Left renal cortex interstitium (tissue), 4 donors: ENCODE measurements around the gene SLC2A13. TPM values are rescaled to one million over a fixed set of nuclear protein-coding genes. Genes with fewer than 3 reads are reported as not detected.
"Not testable (repeated sequence)": the region's sequence is repeated elsewhere in the genome, so short reads cannot be mapped to it uniquely, and the experiment has no call there.

Experiments used
- DNase-seq, 4 donors: peaks; one replicate each; pipeline ENCODE4 v3.0.0-alpha.2; 2013; ENCODE audit warnings: low read depth in 4 of 4, low spot score in 2 of 4, missing footprints in 1 of 4
- polyA plus RNA-seq, 4 donors: library from polyadenylated mRNA; unstranded; fragments of 120-200 nt; gene quantifications; one replicate each; pipeline ENCODE4 v1.2.1, GENCODE V29; 2013; ENCODE audit not compliant: insufficient read length in 4 of 4

SLC2A13 gene
- polyA plus RNA-seq, 4 donors, result 11.8 to 16.3 (median 14.5) TPM

DNA sequence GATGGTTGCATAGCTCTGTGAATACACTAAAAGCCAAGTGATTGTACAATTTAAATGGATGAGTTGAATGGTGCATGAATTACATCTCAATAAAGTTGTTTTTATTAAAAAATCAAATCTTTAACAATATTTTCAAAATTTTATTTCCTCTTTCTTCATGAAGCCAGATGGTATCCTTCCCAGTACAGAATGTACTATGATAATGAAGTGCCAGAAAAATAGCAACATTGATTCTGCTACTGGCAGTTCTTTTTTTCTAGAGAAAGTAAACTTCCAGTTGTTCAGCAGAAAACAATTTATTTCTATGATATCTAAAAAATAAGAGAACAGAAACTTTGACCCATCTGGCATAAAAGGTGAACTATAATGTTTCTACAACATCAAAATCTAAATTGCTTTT is 61.5 kb downstream of the SLC2A13 start:
- no peak for DNase-seq

DNA sequence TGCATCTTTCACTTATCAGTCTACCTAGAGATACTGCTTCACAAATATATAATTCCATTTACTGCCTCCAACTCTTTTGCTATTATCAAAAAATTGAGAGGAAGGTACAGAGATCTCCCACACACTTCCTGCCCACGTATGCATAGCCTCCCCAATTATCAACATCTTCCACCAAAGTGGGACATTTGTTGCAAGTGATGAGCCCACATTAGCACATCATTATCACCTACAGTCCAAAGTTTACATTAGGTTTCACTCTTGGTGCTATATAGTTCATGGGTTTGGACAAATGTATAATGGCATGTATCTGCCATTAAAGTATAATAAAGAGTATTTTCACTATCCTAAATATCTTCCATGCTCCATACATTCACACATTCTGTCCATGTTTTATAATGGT is 66.3 kb downstream of the SLC2A13 start:
- DNase-seq, result no peak

DNA sequence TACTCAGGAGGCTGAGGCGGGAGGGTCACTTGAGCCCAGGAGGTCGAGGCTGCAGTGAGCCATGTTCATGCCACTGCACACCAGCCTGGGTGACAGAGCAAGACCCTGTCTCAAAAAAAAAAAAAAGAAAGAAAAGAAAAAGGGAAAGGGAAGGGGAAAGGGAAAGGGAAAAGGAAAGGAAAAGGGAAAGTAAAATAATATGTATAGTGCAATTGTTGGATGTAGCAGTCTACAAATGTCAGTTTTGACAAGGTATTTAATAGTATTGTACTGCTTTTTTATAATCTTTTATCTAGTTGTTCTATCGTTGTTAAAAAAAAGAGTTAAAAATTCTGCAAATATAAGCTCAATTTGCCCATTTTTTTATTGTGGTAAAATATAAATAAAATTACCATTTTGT is 67.3 kb downstream of the SLC2A13 start:
- DNase-seq, result no peak

DNA sequence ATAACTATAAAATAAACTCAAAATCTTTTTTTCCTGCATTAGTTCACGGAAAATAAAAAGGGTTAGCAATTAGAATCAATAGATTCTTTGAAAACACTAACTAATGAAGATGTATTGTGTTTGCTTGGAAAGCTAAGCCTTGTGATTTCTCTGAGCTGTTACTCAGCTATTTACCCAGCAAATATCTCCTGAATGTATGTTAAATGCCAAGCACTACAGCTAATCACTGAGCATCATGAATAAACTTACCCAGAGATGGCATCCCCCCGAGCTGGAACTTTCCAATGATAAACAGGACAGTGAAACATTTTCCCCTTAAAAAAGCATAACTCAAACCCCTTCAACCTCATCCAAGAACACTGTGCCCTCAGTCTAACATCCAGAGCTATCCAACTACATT is 71.2 kb downstream of the SLC2A13 start:
- DNase-seq, result no peak

DNA sequence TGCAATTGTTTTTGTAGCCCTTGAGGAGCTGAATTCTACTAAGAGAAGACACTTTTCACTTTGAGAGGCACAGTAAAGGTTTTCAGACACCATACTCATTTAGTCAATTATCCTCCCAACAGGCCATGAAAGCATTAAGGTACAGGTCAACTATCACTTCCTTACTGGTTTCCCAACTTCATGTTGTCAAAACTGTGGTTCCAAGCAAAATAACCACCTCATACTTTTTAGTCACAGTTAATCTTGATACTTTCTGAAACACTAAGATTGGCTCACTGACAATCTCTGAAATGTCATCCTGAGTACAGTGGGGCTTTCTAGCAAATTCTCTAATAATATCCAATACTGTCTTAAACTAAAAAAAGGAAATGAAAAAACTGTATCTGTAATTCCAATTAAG is 71.7 kb downstream of the SLC2A13 start:
- no peak for DNase-seq

DNA sequence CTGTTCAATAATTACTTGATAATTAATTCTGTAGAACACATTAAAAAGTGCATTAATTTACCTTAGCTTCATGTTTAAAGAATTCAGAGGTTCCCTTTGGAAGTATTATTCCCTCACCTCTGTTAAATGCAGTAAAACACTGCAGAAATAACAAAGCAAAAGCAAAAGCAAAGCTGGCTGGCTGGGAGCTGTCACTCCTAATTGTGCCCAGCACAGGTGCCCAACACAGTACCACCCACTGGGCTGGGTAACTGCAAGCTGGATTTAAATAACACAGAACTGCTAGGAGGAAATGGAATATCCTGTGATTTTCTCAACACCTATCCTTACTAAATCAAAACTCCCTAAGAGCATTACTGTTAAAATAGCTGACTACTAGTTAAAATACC is 72.6 kb downstream of the SLC2A13 start:
- no peak for DNase-seq

DNA sequence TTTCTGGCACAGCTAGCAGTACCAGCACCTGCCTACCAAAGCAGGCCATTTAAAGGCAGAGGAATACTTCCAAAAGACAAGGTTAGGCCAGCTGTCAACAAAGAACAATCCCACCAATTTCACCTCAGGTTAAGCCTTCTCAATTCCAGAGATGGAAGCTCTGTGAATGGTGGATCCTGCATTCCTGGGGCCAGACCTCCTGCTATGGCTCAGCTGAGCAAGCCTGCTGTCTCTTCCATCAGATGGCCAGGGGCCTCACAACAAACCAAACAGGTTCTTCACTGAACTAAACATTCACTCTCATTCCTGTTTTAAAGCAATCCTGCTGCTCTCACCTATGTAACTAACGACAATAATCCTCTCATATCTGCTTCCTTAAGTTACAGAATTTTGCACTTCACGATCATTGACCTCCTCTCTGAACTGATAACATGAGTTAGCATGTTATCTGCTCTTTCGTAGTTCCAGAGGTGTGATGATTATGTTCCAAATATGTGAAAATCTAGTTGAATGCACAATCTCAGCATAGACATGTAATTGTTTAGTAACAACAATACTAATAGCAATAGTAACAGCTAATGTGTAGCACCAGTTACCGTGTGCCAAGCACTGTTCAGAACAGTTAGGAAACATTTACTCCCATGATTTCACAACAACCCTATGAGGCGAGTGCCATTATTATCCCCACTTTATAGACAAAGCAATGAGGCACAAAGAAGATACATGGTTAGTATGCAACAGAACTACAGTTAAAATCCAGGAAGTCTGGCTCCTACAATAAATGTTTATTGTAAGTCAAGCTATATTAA is 73.2 kb downstream of the SLC2A13 start:
- no peak for DNase-seq

DNA sequence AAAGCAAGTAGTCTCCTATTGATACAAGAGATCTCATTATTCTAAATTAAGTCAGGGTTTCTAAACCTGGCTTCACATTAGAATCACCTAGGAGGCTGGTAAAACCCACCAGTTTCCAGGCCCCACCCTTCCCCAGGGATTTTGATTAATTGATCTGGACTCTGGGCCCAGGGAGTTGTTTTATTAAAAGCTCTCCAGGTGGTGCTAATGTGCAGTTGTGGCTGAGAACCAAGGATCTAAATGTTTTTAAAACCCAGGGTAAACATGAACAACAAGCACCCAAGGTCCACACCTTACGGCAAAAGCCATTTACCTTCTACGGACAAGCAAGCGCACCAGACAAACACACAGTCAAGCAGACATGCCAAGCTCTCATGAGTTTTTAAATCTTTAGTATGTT is 73.9 kb downstream of the SLC2A13 start:
- DNase-seq, result no peak

DNA sequence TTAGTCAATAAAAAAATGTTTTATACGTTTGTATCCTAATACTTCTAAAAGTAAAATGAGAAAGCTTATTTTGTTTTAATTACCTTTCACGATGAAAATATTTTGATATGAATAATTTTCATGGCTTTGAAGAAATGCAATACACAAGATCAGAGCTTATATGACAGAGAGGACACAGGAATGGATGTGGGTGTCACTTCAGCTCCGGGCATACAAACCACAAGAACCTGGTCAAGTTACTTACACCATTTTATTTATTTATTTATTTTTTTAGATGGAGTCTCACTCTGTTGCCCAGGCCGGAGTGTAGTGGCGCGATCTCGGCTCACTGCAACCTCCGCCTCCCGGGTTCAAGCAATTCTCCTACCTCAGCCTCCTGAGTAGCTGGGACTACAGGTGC is 74.9 kb downstream of the SLC2A13 start:
- not testable (repeated sequence) for DNase-seq

DNA sequence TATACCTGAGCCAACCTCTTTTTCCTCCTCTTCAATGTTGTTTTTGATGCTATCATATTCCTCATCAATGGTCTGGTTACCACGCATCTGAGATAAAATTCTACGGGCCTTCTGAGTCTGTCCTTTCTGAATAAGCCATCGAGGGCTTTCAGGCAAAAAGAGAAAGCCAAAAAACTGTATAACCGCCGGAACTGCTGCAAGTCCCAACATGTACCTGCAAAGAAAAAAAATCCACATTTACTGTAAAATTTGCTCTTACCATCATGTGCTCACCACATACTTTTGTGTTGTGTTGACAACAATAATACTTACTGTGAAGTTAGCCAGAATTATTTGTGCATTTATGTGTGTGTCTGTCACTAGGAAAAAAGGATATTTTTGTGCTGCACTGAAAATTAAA is 77.6 kb downstream of the SLC2A13 start:
- DNase-seq, result no peak

DNA sequence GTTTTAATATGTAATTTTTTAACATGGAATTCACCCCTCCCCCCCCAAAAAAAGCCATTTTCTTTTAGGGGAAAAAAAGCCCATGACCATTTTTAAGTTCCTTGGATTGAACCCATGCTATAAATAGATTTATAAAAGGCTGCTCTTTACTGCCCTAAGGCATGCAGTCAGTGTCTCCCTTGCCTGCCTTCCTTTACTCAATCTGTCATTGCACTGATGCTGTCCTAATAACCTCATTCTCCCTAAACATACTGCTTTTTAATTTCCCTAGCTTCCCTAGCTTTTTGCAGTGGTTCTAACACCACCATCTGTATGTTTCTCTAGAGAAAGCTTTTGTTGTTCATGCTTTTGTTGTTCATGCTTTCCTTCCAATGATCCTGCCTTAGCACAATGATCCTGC is 83.0 kb downstream of the SLC2A13 start:
- no peak for DNase-seq

DNA sequence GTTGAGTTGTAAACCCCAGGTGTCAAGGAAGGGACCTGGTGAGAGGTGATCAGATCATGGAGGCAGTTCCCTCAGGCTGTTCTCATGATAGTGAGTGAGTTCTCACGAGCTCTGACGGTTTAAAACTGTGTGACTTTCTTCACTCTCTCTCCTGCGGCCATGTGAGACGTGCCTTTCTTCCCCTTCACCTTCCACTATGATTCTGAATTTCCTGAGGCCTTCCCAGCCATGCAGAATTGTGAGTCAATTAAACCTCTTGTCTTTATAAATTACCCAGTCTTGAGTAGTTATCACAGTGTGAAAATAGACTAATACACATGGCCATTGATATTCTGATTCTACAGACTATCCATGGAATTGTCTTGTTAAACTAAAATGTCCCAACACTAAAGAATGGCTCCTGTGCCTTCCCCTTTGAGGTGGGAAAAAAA is 85.6 kb downstream of the SLC2A13 start:
- no peak for DNase-seq

DNA sequence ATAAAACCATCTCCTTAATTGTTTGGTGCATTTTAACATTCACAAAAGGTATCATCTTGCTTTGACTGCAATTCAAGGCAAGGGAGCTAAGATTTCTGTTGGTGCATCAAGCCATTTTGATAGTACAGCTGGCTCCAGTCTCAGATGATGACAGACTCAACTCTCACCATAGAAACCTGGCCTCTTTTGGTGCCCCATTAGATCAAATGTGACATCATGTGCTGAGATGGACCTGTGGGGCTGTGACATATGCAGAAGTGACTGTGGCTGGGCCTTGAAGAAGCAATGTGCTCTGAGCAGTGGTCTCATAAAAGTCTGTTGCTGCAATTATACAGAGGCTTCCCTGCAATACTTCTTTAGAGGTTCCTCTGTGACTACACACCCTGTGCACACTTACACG is 88.4 kb downstream of the SLC2A13 start:
- DNase-seq, result no peak

DNA sequence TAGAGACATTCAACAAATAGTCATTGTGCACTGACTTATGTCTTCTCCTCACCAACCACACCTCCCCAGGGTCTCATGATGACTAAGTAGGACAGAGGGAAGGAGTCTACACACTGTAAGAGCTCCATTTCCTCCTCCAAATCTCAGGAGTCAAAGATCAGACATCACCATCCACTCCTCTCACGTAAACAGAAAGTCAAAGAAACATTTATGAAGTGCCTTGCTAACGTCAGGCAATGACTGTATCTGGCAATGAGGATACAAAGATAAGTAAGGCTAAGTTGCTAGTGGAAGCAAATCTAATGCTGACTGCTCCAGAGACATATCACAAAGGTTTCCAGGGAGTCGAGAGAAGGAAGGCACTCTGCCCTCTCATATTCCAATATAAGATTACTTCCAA is 88.9 kb downstream of the SLC2A13 start:
- DNase-seq, result no peak

DNA sequence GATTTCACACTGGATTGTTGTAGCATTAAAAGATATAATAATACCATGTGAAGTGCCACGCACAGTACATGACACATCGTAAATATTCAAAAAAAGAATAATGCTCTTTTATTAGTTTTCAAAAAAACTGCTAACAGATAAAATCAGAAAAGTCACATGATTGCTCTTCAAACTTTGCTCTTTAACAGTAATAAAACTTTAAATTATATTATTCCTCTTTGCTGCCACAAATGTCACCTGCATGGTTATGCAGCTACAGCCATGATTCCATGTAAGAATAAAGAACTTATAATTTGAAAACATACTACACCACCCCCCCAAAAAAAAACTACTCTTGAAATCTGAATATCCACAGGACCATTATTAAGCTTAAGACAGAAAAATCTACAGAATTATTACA is 90.0 kb downstream of the SLC2A13 start:
- DNase-seq, result no peak

DNA sequence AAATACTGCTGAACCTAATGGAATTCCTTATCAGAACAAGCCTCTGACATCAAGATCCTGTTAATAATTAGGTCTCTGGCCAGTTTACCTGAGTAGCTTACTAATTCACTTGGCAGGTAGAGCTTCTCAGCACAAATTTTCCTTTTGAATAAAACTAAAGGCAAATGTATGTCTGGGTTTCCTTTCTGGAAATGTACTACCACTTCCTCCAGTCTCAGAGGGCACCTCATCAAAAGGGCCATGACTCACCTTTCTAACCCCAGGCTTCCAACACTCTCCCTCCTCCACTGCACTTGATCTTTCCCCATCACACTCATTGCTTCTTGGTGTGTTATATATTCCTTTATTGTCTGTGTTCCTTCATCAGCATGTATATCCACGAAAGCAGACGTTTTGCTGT is 90.5 kb downstream of the SLC2A13 start:
- DNase-seq, result no peak

DNA sequence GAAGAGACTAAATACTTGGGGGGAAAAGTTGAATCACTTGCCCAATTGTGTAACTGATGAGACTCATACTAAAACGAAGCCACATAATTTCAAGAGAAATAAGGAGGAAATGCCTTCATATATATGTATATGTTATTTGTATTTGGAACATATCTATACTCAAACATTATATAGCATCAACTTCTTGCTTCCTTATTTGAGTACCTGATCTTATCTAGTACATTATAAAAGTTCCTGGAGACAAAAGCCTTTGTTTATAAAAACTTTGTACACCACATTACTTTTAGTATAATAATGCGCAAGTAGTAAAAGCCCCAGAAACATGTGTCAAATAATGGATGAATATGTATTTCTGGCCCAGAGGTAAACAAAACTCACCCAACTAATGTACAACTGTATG is 92.0 kb downstream of the SLC2A13 start:
- DNase-seq, result no peak

DNA sequence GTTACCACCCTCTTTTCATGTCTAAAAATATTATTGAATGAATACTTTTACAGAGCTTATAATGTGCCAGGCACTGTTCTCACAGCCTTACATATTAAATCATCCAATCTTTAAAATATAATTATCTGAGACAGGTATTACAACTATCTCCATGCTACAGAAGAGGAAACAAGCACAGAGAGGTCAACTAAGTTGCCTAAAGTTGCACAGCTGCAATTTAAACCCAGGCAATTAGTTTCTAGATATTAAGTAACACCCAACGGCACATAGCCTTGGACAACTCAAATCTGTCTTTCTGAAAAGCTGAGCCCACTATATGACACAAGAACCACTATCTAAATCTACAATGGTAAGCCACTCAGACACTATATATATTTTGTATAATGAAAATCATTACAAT is 92.6 kb downstream of the SLC2A13 start:
- DNase-seq, result no peak

DNA sequence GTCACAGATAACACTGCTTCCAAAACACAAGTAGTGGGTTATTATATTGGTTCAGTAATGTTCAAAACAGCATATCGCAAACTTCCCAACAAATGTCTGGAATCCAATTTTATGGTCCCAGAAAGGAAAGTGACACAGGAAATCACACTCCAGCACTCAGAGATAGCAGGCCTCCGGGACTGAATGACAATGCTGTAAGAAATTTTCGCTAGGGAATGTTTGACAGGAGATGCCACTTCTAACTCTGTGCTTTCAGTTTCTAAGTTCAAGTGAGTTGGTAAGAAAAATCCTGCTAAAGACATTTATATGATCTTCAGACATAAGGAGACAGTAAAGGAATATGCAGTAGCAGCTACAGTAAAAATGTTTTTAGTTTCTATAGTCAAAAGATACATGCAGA is 93.2 kb downstream of the SLC2A13 start:
- DNase-seq, result no peak

DNA sequence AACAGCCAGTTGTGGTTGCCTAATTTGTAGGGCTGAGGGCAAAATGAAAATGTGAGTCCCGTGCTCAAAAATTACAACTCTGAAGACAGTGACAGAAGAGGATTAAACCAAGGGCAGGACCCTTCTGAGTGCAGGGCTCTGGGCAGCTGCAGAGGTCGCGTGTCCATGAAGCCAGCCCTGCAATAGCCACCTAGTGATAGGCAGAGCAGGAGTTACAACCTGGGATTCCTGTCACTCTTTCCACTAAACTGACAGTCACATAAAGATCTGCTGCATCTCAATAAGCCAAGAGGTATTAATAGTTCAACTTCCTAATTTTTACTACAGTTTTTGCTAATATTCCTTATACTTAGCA is 94.1 kb downstream of the SLC2A13 start:
- no peak for DNase-seq

DNA sequence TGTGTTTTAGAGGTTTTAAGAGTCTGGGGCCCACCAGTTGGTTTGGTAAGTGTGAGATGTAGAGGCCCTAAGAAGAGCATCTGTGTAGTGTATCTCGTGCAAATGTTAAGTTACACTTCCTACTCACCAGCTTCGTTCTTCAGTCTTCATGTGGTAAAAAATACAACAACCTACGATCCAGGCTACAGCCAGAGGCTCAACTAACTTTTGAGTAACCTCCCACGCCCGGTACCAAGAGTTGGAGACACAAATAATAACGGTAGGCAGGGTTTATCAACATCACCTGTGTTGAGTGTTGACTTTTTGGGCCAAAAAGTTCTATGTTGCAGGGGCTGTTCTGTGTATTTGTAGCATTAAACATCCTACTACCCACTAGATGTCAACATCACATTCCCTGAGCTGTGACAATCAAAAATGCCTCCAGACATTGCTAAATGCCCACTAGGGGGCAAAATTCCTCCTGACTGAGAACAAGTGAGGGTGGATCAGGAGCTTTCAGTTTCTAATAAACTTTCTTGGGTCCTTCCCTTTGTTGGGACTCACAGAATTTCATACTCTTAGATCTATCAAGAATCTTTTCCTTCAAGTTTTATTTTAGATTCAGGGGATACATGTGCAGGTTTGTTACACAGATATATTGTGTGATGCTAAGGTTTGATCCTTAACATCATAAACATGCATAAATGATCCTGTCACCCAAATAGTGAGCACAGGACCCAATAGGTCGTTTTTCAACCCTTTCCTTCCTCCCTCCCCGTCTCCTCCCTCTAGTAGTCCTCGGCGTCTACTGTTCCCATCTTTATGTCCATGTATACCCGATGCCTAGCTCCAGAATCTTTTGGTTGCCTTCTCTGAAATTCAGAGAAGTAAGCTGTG is 94.7 kb downstream of the SLC2A13 start:
- peak in 1 of 4 donors; percentile 29 for DNase-seq
